ENCODE results near the gene CORO6.

DNA sequence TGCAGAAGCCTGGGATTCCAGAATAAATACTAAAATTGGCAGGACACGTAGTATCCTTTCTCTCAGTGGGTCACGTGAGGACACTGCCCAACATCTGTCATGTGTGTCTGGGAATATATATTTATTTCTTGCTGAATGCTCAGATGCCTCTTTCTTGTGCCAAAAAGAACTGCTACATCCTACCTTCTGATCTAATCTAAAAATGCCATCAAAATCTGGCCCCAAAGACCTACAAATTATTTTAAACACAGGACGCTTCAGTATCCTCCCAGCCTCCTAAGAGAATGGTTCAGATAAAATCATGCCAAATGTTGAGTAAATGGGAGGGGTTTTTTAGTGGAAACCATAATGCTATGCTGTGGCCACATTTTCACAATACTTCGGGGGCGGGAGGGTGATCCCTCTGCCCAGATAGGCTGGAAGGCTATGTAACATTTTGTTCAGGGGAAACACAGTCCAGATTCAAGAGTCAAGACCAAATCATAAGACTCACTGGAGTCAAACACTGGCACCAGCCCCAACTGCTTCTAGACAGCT lies 22.9 kb upstream of the CORO6 start:
- TF ChIP-seq POLR2A (IDR thresholded peaks at IDR 0.05) (no peak), EP300 (IDR thresholded peaks at IDR 0.05) (peak; percentile 24)
- TF ChIP-seq, protein P1, sequence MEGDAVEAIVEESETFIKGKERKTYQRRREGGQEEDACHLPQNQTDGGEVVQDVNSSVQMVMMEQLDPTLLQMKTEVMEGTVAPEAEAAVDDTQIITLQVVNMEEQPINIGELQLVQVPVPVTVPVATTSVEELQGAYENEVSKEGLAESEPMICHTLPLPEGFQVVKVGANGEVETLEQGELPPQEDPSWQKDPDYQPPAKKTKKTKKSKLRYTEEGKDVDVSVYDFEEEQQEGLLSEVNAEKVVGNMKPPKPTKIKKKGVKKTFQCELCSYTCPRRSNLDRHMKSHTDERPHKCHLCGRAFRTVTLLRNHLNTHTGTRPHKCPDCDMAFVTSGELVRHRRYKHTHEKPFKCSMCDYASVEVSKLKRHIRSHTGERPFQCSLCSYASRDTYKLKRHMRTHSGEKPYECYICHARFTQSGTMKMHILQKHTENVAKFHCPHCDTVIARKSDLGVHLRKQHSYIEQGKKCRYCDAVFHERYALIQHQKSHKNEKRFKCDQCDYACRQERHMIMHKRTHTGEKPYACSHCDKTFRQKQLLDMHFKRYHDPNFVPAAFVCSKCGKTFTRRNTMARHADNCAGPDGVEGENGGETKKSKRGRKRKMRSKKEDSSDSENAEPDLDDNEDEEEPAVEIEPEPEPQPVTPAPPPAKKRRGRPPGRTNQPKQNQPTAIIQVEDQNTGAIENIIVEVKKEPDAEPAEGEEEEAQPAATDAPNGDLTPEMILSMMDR (IDR thresholded peaks at IDR 0.05), result no peak
